IPS-18c (cell line): Measurements from ENCODE around the gene PRDM11.
"Not testable (repeated sequence)": the region's sequence is repeated elsewhere in the genome, so short reads cannot be mapped to it uniquely, and the experiment has no call there.

Source experiments
- H3K4me3 ChIP-seq: 2 replicates; pipeline ENCODE4 v1.7.0; 2013; ENCODE audit warnings: low read depth, mild to moderate bottlenecking, low read length, moderate library complexity; ENCODE audit not compliant: insufficient read depth
- H3K9me3 ChIP-seq: one replicate; pipeline ENCODE4 v1.6.1; 2013; ENCODE audit warnings: mild to moderate bottlenecking, low read length, moderate library complexity; ENCODE audit not compliant: control insufficient read depth, insufficient read depth

The PRDM11 gene

GRCh38 chr11:45233121-45233803, 86.8 kb downstream of the PRDM11 start:
- peaks cover 3% of the 10 kb centered on the region for H3K9me3 ChIP-seq
- no peak overlapping the region for H3K4me3 ChIP-seq

DNA sequence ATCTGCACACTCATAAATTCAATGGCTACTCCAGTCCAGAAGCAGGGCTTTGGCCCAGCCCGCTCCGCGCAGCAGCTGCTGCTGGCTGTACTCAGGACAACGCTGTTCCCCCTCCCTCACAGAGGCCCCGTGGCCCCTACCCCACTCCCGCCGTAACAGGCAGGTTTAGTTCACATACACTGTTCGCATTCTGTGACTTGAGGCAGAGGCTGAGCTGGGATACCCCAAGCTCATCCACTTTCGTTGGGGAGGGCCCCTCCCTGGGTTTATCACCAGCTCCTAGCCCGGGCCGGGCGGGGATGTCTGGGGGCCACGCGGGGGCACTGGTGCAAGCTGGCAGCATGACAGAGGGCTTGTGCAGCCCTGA, 87.3 kb downstream of the PRDM11 start:
- H3K4me3 ChIP-seq, result no peak overlapping the region
- peaks cover 3% of the 10 kb centered on the region for H3K9me3 ChIP-seq

DNA sequence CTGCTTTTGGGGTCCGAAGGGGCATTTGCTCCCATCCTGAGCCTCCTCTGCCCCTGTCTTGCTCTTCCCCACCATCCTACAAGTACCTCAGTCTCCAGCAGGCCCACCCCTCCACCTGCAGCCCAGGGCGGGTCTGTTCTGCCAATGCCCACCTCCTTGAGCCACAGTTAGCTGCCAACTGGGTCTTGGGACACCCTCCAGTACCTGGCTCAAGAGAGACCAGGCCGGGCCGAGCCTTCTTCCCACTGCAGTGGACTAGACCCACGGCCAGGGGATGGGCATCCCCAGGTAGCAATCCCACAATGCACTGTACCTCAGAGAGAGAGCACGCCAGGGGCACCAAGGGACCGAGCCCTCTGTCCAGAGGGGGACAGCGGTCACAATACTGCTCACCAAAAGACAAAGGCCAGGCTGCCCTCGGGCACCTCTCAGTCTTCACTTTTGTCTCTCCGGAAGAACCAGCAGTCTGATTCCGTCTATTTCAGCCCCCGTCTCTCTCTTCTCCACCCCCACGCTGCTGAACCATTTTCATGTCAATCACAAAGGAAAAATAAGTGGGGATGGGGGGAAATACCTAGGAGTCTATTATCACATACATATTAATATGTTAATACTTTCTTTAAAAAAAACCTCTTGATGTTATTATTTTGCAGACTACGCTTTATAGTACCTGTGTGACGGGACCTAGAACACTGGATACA, 88.0 kb downstream of the PRDM11 start:
- peaks cover 3% of the 10 kb centered on the region for H3K9me3 ChIP-seq

DNA sequence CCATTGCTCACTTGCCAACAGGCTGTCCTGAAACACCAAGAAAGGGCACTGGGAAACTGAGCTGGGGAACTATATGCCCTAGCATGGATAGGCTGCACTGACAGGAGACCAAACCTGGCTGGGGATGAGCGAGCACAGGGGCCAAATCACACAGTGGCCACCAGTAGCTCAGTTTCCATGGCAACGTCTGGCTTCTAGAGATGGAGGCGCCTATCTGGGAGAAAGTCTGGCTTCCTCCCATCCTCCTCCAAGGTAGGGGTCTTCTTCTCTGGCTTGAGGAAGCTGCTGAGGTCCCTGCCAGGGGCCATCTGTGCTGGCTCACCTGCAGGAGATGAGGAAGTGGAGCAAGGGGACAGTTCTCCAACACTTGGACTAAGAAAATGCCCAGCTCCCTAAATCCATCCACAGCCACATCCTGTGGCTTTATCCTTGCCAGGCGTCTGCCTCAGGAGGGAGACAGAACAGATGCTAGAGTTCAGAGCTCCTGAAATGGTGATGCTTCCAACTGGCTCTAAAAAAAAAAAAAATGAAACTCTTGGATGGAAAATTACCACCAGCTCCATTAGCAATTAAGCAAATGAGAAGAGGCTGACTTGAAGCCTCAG, 91.4 kb downstream of the PRDM11 start:
- H3K9me3 ChIP-seq, result peaks cover 3% of the 10 kb centered on the region
- no peak overlapping the region for H3K4me3 ChIP-seq

More for the DNA sequence above, 88.0 kb downstream of the PRDM11 start:
- no peak overlapping the region for H3K4me3 ChIP-seq

DNA sequence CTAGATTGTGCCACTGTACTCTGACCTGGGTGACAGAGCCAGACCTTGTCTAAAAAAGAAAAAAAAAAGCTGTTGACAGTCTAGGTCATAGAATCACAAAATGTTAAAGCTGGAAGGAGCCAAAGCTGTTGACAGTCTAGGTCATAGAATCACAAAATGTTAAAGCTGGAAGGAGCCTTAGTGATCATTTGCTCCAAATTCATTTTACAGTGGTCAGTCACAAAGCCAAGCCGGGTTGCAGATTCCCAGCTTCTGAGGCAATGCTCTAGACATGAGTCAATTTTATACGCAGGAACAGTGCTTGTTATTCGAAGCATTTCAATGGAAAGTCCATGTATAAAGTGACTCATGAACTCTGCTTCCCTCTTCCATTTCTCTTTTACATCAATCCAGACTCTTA, 92.3 kb downstream of the PRDM11 start:
- peaks cover 3% of the 10 kb centered on the region for H3K9me3 ChIP-seq
- H3K4me3 ChIP-seq, result no peak overlapping the region

GRCh38 chr11:45239733-45240132, 93.3 kb downstream of the PRDM11 start:
- no peak overlapping the region for H3K4me3 ChIP-seq

GRCh38 chr11:45243967-45244366, 97.5 kb downstream of the PRDM11 start:
- no peaks in the 10 kb centered on the region for H3K9me3 ChIP-seq
- H3K4me3 ChIP-seq, result no peak overlapping the region

More at GRCh38 chr11:45239733-45240132, 93.3 kb downstream of the PRDM11 start:
- peaks cover 3% of the 10 kb centered on the region for H3K9me3 ChIP-seq

DNA sequence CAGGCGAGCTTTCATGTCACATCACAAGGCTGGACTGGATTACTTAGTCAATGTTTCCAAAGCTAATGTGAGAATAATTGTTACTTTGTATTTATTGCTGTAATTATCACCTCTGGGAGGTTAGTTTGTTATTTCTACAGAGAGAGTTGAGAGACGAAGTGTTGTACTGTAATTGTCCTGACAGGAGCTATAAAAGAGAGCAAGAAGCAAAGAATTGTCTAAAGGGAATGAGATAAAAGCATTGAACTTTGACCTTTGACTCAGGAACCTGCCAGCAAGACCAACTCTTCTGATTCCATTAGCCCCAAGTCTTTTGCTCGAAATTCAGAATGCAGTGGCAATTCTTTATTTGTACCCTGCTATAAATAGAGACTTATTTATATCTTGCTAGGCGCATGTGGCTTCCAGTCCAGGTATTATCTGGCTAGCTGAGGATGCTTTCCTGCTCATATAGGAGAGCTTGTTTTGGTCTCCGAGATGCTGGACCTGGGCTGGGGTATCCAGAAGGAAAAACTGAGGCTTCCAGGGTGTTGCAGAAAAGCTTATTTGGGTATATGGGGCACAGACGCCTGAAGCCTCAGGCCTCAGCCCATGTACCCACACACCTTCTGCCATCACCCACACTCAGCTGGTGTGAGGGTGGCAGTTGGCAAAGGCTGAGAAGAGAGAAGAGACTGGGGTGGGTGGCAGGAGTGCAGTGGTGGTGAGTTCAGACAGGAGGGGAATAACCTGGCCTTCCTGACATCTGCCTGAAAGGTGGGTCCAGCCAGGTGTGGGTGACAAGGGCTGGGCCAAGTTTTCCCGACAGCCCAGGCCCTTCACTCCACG, 99.0 kb downstream of the PRDM11 start:
- H3K9me3 ChIP-seq, result no peaks in the 10 kb centered on the region
- H3K4me3 ChIP-seq, result no peak overlapping the region

- no peaks in the 10 kb centered on the region for H3K9me3 ChIP-seq
- H3K4me3 ChIP-seq, result no peak overlapping the region
Measured at GRCh38 chr11:45246241-45246640, 99.8 kb downstream of the PRDM11 start.

DNA sequence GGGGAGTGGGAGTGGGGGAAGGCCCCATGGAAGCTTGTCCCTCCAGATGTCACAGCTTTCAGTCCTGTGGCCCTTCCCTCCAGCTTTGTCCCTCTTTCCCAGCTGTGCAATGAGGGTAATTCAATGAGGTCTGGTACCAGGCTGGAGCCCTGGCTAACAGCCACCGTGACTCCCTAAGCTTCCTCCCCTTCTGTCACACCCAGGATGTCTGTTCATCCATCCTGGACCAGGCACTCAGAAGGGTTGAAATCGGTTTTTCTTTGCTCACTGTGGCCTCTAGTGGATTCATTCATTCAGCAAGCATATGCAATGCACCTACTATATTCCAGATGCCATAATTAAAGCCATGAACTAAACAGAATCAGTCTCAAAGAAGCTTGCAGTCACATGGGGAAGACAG, 101.0 kb downstream of the PRDM11 start:
- H3K4me3 ChIP-seq, result no peak overlapping the region
- H3K9me3 ChIP-seq, result no peaks in the 10 kb centered on the region

- H3K4me3 ChIP-seq, result no peak overlapping the region
- H3K9me3 ChIP-seq, result no peaks in the 10 kb centered on the region
Measured at GRCh38 chr11:45248501-45249011, 102.1 kb downstream of the PRDM11 start.

- H3K9me3 ChIP-seq, H3K4me3 ChIP-seq: not testable (repeated sequence)
Measured at GRCh38 chr11:45249372-45249771, 102.9 kb downstream of the PRDM11 start.

GRCh38 chr11:45250035-45250718, 103.7 kb downstream of the PRDM11 start:
- Histone ChIP-seq H3K9me3 (no peaks in the 10 kb centered on the region), H3K4me3 (no peak overlapping the region)

GRCh38 chr11:45252134-45252856, 105.9 kb downstream of the PRDM11 start:
- Histone ChIP-seq H3K9me3 (no peaks in the 10 kb centered on the region), H3K4me3 (no peak overlapping the region)

- H3K4me3 ChIP-seq, result no peak overlapping the region
- H3K9me3 ChIP-seq, result no peaks in the 10 kb centered on the region
Measured at GRCh38 chr11:45252877-45253276, 106.4 kb downstream of the PRDM11 start.

GRCh38 chr11:45253640-45254039, 107.2 kb downstream of the PRDM11 start:
- Histone ChIP-seq H3K9me3 (no peaks in the 10 kb centered on the region), H3K4me3 (no peak overlapping the region)
